H1 (cell line): ENCODE measurements around the gene FCMR.

Experiments
- CTCF ChIP-seq, 3 experiments: IDR thresholded peaks; 1 replicate in 2 of 3; 2 replicates in 1 of 3; pipeline versions ENCODE4 v1.5.1 to v1.6.1; 2011; ENCODE audit warnings: low read length in 3 of 3, mild to moderate bottlenecking in 3 of 3, inconsistent platforms in 2 of 3, low read depth in 1 of 3, moderate library complexity in 1 of 3; ENCODE audit not compliant: insufficient read depth in 1 of 3; ENCODE audit errors: control extremely low read depth in 1 of 3
- EZH2 ChIP-seq: fragments of 200-600 bp; sonication (generic); IDR thresholded peaks from 2 replicates; pipeline ENCODE4 v1.7.1; 2012; ENCODE audit warnings: low read depth, mild to moderate bottlenecking, moderate library complexity, low read length, inconsistent platforms; ENCODE audit not compliant: severe bottlenecking
- GABPA ChIP-seq: IDR thresholded peaks from 2 replicates; pipeline ENCODE4 v1.6.1; 2011; ENCODE audit warnings: mild to moderate bottlenecking, low read length, moderate library complexity, borderline replicate concordance; ENCODE audit not compliant: insufficient read depth
- JUND ChIP-seq: IDR thresholded peaks from 2 replicates; pipeline ENCODE4 v1.6.1; 2011; ENCODE audit warnings: mild to moderate bottlenecking, improper control_type of control experiment, low read length
- MAX ChIP-seq: IDR thresholded peaks from 2 replicates; pipeline ENCODE4 v1.6.1; 2012; ENCODE audit warnings: inconsistent platforms
- SRF ChIP-seq: IDR thresholded peaks from 2 replicates; pipeline ENCODE4 v1.6.1; 2011; ENCODE audit warnings: mild to moderate bottlenecking, low read depth, low read length, moderate library complexity

GRCh38 chr1:206953126-206953525 is 31.4 kb upstream of the FCMR start:
- TF ChIP-seq JUND: no peak
- TF ChIP-seq CTCF (IDR thresholded peaks at IDR 0.05; ENCODE audit: control extremely low read depth in 1 of 3, insufficient read depth in 1 of 3, low read depth in 1 of 3, low read length in 3 of 3): no peak
- no peak for TF ChIP-seq SRF
- TF ChIP-seq EZH2: no peak
- no peak for TF ChIP-seq GABPA
- TF ChIP-seq MAX: no peak
